Measurements from ENCODE around the gene PPM1E. TPM values are rescaled to one million over a fixed set of nuclear protein-coding genes. Genes with fewer than 3 reads are reported as not detected.
"Not testable (repeated sequence)": the region's sequence is repeated elsewhere in the genome, so short reads cannot be mapped to it uniquely, and the experiment has no call there.

PPM1E gene
- polyA plus RNA-seq, 1 donor: 1.2 TPM

GRCh38 chr17:58747674-58748073, 8.0 kb upstream of the PPM1E start:
- no peaks in the 10 kb centered on the region for H3K4me1 ChIP-seq (ENCODE audit: control insufficient read depth, insufficient read depth, low read length)
- H3K27me3 ChIP-seq (ENCODE audit: control insufficient read depth, insufficient read depth, low read length): peaks cover 3% of the 10 kb centered on the region
- no peak for DNase-seq
- no peak overlapping the region for H3K4me3 ChIP-seq (ENCODE audit: low read length)
- 100% methylated on average over 1 of the region's 1 CpG for WGBS (ENCODE audit: insufficient coverage, low lambda C conversion rate)
- no peaks in the 10 kb centered on the region for H3K9me3 ChIP-seq (ENCODE audit: control insufficient read depth, low read depth, low read length)
- no peak overlapping the region for H3K27ac ChIP-seq (ENCODE audit: low read length)
- no peaks in the 10 kb centered on the region for H3K36me3 ChIP-seq (ENCODE audit: control insufficient read depth, insufficient read depth, low read length)

- H3K9me3 ChIP-seq (ENCODE audit: control insufficient read depth, low read depth, low read length); H3K27ac ChIP-seq (ENCODE audit: low read length); DNase-seq; H3K4me3 ChIP-seq (ENCODE audit: low read length); H3K36me3 ChIP-seq (ENCODE audit: control insufficient read depth, insufficient read depth, low read length); H3K4me1 ChIP-seq (ENCODE audit: control insufficient read depth, insufficient read depth, low read length); H3K27me3 ChIP-seq (ENCODE audit: control insufficient read depth, insufficient read depth, low read length): not testable (repeated sequence)
Measured at GRCh38 chr17:58749627-58750026, 6.0 kb upstream of the PPM1E start.

GRCh38 chr17:58753026-58753425, 2.6 kb upstream of the PPM1E start:
- Histone ChIP-seq H3K27me3 (ENCODE audit: control insufficient read depth, insufficient read depth, low read length) (peaks cover 27% of the 10 kb centered on the region), H3K36me3 (ENCODE audit: control insufficient read depth, insufficient read depth, low read length) (no peaks in the 10 kb centered on the region), H3K27ac (ENCODE audit: low read length) (no peak overlapping the region), H3K4me1 (ENCODE audit: control insufficient read depth, insufficient read depth, low read length) (peaks cover 6% of the 10 kb centered on the region), H3K9me3 (ENCODE audit: control insufficient read depth, low read depth, low read length) (peaks cover 4% of the 10 kb centered on the region), H3K4me3 (ENCODE audit: low read length) (no peak overlapping the region)
- no peak for DNase-seq
- WGBS (ENCODE audit: insufficient coverage, low lambda C conversion rate): 100% methylated on average over 1 of the region's 2 CpGs

- WGBS (ENCODE audit: insufficient coverage, low lambda C conversion rate): no CpG with 5 or more reads among the region's 2 CpGs
- Histone ChIP-seq H3K4me1 (ENCODE audit: control insufficient read depth, insufficient read depth, low read length) (peaks cover 6% of the 10 kb centered on the region), H3K4me3 (ENCODE audit: low read length) (peak overlapping the region; percentile 55), H3K36me3 (ENCODE audit: control insufficient read depth, insufficient read depth, low read length) (no peaks in the 10 kb centered on the region), H3K9me3 (ENCODE audit: control insufficient read depth, low read depth, low read length) (peaks cover 4% of the 10 kb centered on the region), H3K27me3 (ENCODE audit: control insufficient read depth, insufficient read depth, low read length) (peaks cover 42% of the 10 kb centered on the region), H3K27ac (ENCODE audit: low read length) (no peak overlapping the region)
- no peak for DNase-seq
Measured at GRCh38 chr17:58755269-58755576, 431 bp upstream of the PPM1E start.

GRCh38 chr17:58756246-58757161, 850 bp downstream of the PPM1E start:
- no CpG with 5 or more reads among the region's 72 CpGs for WGBS (ENCODE audit: insufficient coverage, low lambda C conversion rate)
- H3K9me3 ChIP-seq (ENCODE audit: control insufficient read depth, low read depth, low read length): peaks cover 4% of the 10 kb centered on the region
- H3K27me3 ChIP-seq (ENCODE audit: control insufficient read depth, insufficient read depth, low read length): peaks cover 50% of the 10 kb centered on the region
- no peaks in the 10 kb centered on the region for H3K36me3 ChIP-seq (ENCODE audit: control insufficient read depth, insufficient read depth, low read length)
- peaks cover 6% of the 10 kb centered on the region for H3K4me1 ChIP-seq (ENCODE audit: control insufficient read depth, insufficient read depth, low read length)
- H3K4me3 ChIP-seq (ENCODE audit: low read length): peak overlapping the region; percentile 55
- DNase-seq: peak; percentile 0 to 3
- H3K27ac ChIP-seq (ENCODE audit: low read length): no peak overlapping the region

GRCh38 chr17:58757162-58757613, 1.5 kb downstream of the PPM1E start:
- H3K36me3 ChIP-seq (ENCODE audit: control insufficient read depth, insufficient read depth, low read length): no peaks in the 10 kb centered on the region
- H3K9me3 ChIP-seq (ENCODE audit: control insufficient read depth, low read depth, low read length): peaks cover 4% of the 10 kb centered on the region
- no peak for DNase-seq
- H3K4me3 ChIP-seq (ENCODE audit: low read length): peak overlapping the region; percentile 55
- WGBS (ENCODE audit: insufficient coverage, low lambda C conversion rate): 55% methylated on average over 3 of the region's 5 CpGs
- H3K27me3 ChIP-seq (ENCODE audit: control insufficient read depth, insufficient read depth, low read length): peaks cover 50% of the 10 kb centered on the region
- H3K27ac ChIP-seq (ENCODE audit: low read length): no peak overlapping the region
- H3K4me1 ChIP-seq (ENCODE audit: control insufficient read depth, insufficient read depth, low read length): peaks cover 6% of the 10 kb centered on the region

GRCh38 chr17:58758890-58759289, 3.2 kb downstream of the PPM1E start:
- Histone ChIP-seq H3K4me1 (ENCODE audit: control insufficient read depth, insufficient read depth, low read length) (peaks cover 6% of the 10 kb centered on the region), H3K36me3 (ENCODE audit: control insufficient read depth, insufficient read depth, low read length) (no peaks in the 10 kb centered on the region), H3K27ac (ENCODE audit: low read length) (no peak overlapping the region), H3K27me3 (ENCODE audit: control insufficient read depth, insufficient read depth, low read length) (peaks cover 50% of the 10 kb centered on the region), H3K9me3 (ENCODE audit: control insufficient read depth, low read depth, low read length) (peaks cover 4% of the 10 kb centered on the region), H3K4me3 (ENCODE audit: low read length) (no peak overlapping the region)
- no peak for DNase-seq
- WGBS (ENCODE audit: insufficient coverage, low lambda C conversion rate): no CpG with 5 or more reads among the region's 8 CpGs

- WGBS (ENCODE audit: insufficient coverage, low lambda C conversion rate): 90% methylated on average over 2 of the region's 2 CpGs
- Histone ChIP-seq H3K27me3 (ENCODE audit: control insufficient read depth, insufficient read depth, low read length) (peaks cover 50% of the 10 kb centered on the region), H3K9me3 (ENCODE audit: control insufficient read depth, low read depth, low read length) (peaks cover 4% of the 10 kb centered on the region), H3K4me3 (ENCODE audit: low read length) (no peak overlapping the region), H3K27ac (ENCODE audit: low read length) (no peak overlapping the region), H3K36me3 (ENCODE audit: control insufficient read depth, insufficient read depth, low read length) (no peaks in the 10 kb centered on the region), H3K4me1 (ENCODE audit: control insufficient read depth, insufficient read depth, low read length) (peaks cover 6% of the 10 kb centered on the region)
- DNase-seq: no peak
Measured at GRCh38 chr17:58759522-58759921, 3.9 kb downstream of the PPM1E start.

GRCh38 chr17:58760248-58760647, 4.6 kb downstream of the PPM1E start:
- no peak overlapping the region for H3K27ac ChIP-seq (ENCODE audit: low read length)
- peaks cover 50% of the 10 kb centered on the region for H3K27me3 ChIP-seq (ENCODE audit: control insufficient read depth, insufficient read depth, low read length)
- WGBS (ENCODE audit: insufficient coverage, low lambda C conversion rate): 66% methylated on average over 2 of the region's 2 CpGs
- H3K9me3 ChIP-seq (ENCODE audit: control insufficient read depth, low read depth, low read length): peaks cover 4% of the 10 kb centered on the region
- no peaks in the 10 kb centered on the region for H3K36me3 ChIP-seq (ENCODE audit: control insufficient read depth, insufficient read depth, low read length)
- H3K4me3 ChIP-seq (ENCODE audit: low read length): no peak overlapping the region
- no peak for DNase-seq
- H3K4me1 ChIP-seq (ENCODE audit: control insufficient read depth, insufficient read depth, low read length): peaks cover 6% of the 10 kb centered on the region

- DNase-seq: no peak
- H3K27me3 ChIP-seq (ENCODE audit: control insufficient read depth, insufficient read depth, low read length): peaks cover 23% of the 10 kb centered on the region
- H3K4me3 ChIP-seq (ENCODE audit: low read length): no peak overlapping the region
- no peaks in the 10 kb centered on the region for H3K36me3 ChIP-seq (ENCODE audit: control insufficient read depth, insufficient read depth, low read length)
- no peaks in the 10 kb centered on the region for H3K9me3 ChIP-seq (ENCODE audit: control insufficient read depth, low read depth, low read length)
- no CpG with 5 or more reads among the region's 1 CpG for WGBS (ENCODE audit: insufficient coverage, low lambda C conversion rate)
- H3K4me1 ChIP-seq (ENCODE audit: control insufficient read depth, insufficient read depth, low read length): no peaks in the 10 kb centered on the region
- no peak overlapping the region for H3K27ac ChIP-seq (ENCODE audit: low read length)
Measured at GRCh38 chr17:58763263-58763662, 7.6 kb downstream of the PPM1E start.

GRCh38 chr17:58764373-58764772, 8.7 kb downstream of the PPM1E start:
- H3K27me3 ChIP-seq (ENCODE audit: control insufficient read depth, insufficient read depth, low read length): peaks cover 16% of the 10 kb centered on the region
- H3K9me3 ChIP-seq (ENCODE audit: control insufficient read depth, low read depth, low read length): no peaks in the 10 kb centered on the region
- H3K4me1 ChIP-seq (ENCODE audit: control insufficient read depth, insufficient read depth, low read length): no peaks in the 10 kb centered on the region
- H3K36me3 ChIP-seq (ENCODE audit: control insufficient read depth, insufficient read depth, low read length): no peaks in the 10 kb centered on the region
- DNase-seq: no peak
- H3K4me3 ChIP-seq (ENCODE audit: low read length): no peak overlapping the region
- H3K27ac ChIP-seq (ENCODE audit: low read length): no peak overlapping the region
- WGBS (ENCODE audit: insufficient coverage, low lambda C conversion rate): no CpG with 5 or more reads among the region's 5 CpGs
